Middle frontal gyrus (tissue), 1 donor: ENCODE results near the gene PALM.
A peak's percentile ranks its signal among the peaks of the same experiment; 100 is the strongest.

Source experiments
- DNase-seq: peaks from one replicate; pipeline ENCODE4 v3.0.0-alpha.2; 2015; ENCODE audit warnings: low spot score; ENCODE audit errors: extremely low spot score

The PALM gene

DNA sequence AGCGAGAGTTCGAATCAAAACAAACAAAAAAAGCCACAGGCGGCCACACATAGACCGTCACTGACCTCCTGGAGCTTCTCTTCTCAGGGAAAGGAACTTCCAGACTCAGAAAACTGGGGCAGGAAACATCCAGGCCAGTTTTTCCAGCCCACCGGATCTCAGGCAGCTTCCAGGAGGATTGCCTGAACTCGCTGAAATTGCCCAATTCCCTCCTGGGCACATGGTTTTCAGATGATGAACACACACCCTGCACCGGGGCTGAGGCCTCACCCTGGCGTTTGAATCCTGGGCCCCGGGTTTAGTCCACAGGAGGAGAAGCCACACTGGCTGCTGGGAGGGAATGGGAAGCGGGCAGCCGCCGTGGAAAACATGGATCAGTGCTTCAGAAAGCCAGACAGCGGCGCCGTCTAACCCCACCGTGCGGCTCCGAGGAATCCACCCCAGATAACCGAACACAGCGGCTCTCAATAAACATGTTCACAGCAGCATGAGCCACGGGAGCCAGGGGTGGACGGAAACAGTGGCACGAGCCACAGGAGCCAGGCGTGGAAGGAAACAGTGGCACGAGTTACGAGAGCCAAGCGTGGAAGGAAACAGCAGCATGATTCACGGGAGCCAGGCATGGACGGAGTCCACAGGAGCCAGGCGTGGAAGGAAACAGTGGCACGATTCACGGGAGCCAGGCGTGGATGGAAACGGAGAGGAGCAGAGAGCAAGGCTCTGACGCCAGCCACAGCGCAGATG lies 70.3 kb downstream of the PALM start:
- DNase-seq, result no peak

DNA sequence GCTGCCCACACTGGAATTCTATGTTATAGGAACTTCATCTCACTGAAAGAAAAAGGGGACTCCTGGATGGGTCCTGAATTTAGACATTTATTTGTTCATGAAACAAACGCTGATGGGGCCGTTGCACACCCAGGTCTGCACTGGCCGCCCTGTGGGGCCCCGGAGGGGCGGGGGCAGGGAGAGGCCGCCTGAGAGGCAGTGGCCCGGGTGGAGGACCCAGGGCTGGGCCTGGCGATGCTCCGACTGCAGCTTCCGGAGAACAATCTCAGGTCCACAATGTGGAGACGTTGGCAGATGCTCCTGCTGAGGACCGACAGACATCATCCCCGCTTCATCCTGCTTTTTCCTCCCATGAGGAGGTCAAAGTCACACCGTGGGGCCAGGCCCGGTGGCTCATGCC lies 72.2 kb downstream of the PALM start:
- no peak for DNase-seq

DNA sequence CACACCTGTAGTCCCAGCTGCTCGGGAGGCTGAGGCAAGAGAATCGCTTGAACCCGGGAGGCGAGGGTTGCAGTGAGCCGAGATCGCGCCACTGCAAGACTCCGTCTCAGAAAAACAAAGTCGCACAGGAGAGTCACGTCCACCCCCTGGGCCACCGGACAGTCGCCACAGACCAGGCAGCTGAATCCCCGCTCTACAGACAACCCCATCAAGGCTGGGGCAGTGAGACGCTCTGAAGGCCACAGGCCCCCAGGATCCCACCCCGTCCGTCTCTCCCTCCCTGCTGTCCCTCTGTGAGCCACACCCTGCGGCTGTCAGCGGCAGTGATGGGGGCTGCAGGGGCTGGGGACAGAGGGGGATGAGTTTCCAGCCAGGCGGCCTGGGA lies 73.1 kb downstream of the PALM start:
- DNase-seq, result no peak

DNA sequence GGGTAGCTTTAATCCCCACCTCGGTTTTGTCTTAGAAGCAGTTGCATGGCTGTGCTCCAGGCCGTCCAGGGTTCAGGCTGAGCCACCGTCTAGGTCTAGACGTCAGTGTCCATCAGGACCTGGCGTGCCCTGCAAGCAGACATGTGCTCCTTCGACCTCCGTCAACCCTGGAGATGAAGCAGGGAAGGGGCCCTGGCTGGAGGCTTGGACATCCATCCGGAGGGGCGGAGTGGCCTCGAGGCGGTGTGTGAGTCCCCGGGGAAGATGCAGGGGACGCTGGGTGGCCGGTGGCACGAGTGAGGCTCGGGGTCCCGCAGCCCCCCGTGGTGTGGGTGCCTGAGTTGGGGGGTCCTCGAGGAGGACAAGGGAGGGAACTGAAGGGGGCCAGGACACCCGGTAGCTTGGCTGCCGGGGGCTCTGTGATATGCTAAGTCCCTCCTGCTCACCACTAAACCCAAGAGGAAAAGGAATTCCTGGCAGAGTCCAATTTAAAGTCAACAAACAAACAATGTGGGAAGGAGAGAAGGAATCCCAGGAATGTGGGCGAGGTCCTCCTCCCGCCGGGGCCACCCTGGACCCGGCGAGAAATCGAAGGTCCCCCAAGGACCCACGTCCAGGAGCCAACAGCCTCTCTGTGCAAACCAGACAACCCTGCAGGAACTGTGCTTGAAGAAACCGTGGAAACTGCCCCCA lies 73.6 kb downstream of the PALM start:
- no peak for DNase-seq

DNA sequence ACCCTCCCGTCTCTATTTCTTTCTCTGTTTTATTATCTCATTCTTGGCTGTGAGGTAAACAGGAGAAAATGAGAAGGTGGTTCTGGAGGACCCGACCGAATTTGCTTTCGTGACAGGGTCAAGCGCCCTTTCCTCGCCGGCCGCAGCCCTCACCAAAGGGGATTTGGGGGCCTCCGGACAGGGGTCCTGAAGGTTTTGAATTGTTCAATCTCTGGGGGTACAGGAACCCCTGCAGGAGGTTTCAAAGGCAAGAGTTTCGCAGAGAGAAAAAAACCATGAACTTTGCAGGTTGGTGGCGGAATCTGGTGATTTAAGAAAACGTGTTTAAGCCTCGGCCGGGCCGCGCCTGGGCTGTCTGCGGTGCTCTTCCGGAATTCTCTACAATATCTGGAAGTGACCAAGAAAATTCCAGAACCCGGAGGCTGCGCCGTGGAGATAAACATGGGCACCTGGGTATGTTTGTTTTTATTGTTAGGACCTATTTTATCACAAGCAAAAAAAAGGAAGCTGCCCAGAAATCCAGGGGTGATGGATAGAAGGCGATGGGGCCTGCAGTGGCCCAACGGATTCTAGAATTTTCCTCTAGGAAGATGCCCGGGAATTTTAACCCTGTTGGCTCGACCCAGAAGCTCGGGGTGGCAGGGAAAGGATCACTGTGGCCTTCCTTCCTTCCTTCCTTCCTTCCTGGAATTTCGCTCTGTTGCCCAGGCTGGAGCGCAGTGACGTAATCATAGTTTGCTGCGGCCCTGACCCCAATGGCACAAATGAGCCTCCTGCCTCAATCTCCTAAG lies 74.3 kb downstream of the PALM start:
- DNase-seq, result no peak

DNA sequence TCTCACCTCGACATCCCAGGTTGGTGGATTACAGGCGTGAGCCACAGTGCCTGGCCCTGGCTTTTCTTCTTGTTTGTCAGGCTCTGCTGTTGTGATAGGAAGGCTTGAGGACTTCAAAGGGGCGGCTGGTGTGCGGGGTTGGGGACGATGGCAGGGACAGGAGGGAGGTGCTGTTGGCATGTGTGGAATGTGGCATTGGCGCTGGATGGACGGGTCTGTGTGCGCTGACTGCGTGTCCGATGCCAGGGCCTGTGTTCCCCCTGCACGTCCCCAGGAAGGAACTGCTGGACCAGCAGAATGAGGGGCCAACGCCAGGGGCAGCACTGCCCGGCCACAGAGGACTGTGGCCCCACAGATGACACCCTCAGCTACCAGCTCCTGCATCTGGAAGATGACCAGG lies 75.8 kb downstream of the PALM start:
- no peak for DNase-seq

DNA sequence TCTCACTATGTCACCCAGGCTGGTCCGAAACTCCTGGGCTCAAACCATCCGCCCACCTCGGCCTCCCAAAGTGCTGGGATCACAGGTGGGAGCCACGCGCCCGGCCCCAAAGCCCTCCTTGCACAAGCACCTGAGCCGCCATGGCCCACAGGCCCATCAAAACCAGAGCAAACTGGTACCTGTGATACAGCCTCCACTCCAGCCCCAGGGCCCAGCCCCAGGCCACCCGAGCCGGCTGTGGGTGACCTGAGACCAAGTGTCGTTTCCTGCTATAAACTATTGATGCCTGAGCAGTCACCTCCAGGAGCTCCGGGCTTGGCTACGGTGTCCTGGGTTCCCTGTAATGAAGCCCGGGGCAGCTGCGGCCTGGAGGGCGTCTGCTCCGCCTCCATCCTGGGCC lies 78.8 kb downstream of the PALM start:
- no peak for DNase-seq

DNA sequence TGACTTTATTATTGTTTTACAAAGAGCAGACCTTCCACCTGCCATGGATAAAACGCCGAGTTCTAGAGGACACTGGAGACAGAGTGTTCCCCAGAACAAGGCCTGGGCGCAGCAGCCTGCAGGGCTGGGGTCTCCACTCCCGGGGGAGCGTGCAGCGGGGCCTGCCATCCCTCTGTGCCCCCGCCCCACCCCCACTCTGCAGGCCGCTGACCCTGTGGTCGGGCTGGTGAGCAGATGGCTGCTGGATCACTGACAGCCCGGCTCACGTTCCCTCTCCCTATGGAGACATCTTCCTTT lies 79.9 kb downstream of the PALM start:
- DNase-seq, result no peak

DNA sequence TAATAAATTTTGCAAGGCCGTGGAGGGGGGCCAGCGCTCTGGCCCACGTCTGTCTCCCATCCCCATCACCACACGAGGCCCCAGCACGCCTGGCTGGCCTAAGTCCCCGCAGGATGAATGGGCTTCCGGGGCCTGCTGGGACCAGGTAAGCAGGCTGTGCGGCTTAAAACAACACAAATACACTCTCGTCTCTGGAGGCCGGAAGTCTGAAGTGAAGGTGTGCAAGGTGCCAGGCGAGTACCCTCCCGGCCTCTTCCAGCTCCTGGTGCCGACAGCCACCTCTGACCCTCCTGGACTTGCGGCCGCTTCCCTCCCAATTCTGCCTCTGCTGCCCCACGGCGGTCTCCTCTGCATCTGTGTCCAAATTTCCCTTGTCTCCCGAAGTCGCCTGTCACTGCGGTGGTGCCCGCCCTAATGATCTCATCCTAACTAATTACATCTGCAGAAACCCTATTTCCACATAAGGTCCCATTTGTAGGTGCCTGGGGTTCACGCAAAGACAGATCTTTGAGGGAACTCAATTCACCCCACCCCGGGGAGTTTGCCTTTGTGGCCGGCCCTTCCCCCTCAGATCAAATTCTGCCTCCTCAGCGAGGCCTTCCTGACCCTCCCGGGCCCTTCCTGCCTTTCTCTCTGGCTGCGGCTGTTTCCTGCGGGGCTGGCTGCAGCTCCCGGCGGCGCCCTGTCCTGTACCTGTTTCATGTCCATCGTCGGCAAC lies 80.4 kb downstream of the PALM start:
- DNase-seq, result no peak

DNA sequence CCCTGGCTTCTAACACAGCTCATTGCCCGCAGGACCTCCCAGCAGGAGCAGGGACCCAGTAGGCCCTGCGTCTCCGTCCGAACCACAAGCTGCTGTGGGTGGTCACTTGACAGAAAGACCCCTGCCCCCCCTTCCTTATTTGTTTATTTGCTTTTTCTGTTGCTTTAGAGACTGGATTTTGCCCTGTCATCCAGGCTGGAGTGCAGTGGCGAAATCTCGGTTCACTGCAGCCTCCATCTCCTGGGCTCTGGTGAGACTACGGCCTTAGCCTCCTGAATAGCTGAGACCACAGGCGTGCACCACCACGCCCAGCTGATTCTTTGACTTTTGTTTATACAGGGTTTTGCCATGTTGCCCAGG lies 80.9 kb downstream of the PALM start:
- no peak for DNase-seq

DNA sequence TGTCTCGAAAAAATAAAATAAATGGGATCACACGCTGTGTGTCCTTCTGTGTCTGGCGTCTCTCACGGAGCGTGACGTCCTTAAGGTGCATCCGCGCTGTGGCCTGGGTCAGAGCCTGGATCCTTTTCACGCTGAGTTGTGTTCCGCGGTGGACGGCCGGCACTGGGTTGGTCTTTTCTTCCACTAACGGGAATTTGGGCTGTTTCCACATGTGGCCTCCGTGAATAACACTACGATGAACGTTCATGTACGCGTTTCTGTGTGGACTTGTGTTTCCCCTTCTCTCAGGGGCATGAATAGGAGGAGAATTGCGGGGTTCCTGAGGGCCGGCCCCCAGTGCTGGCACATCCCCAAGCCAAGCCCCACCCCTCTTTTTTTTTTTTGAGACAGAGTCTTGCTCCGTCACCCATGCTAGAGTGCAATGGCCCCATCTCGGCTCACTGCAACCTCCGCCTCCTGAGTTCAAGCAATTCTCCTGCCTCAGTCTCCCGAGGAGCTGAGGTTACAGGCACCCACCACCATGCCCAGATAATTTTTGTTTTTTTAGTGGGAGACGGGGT lies 82.4 kb downstream of the PALM start:
- no peak for DNase-seq

DNA sequence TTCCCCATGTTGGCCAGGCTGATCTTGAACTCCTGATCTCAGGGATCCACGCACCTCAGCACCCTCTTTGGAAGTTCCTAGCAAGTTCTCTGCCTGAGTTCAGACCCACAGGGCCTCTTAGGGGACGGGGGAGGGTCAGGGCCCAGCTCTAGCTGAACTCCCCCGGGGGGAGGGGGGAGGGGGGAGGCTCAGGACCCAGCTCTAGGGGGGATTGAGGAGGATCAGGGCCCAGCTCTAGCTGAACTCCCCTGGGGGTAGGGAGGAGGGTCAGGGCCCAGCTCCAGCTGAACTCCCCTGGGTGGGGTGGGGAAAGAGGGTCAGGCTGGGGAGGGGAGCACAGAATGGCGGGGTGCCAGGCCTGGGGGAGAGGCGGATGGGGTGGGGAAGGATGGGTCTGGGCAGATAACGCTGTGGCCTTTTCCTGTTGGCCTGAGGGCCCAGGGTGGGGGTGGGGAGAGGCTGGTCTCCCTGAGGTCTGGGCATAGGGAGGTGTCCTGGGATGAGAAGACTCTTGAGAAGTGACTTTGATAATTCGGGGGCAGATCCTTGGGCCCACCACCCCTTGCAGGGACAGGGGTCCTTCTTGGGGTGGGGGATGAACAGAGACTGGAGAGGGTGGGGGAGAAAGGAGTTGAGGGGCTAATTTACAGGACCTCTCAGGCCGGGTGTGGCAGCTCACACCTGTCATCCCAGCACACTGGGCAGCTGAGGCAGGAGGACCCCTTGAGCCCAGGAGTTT lies 83.0 kb downstream of the PALM start:
- DNase-seq, result no peak

DNA sequence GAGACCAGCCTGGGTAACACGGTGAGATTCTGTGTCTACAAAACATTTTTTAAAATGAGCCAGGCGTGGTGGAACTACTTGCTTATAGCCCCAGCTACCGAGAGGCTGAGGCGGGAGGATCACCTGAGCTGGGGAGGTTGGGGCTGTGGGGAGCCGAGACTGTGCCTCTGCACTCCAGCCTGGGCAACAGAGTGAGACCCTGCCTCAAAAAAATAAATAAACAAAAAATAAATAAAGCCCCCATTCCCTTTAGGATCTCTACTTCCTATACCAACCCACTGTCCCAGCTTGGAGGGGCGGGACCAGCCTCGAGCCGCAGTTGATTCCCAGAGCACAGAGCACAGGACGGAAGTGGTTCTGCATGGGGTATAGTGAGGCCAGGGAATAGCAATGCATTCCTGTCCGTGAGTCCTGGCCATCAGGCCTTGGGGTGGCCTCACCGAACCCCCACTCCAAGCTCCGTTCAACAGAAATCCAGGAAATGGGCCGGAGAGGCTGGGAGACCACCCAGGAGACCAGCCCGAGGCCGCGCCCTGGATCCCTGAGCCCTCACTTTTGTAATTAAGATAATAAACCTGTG lies 83.7 kb downstream of the PALM start:
- DNase-seq, result no peak

DNA sequence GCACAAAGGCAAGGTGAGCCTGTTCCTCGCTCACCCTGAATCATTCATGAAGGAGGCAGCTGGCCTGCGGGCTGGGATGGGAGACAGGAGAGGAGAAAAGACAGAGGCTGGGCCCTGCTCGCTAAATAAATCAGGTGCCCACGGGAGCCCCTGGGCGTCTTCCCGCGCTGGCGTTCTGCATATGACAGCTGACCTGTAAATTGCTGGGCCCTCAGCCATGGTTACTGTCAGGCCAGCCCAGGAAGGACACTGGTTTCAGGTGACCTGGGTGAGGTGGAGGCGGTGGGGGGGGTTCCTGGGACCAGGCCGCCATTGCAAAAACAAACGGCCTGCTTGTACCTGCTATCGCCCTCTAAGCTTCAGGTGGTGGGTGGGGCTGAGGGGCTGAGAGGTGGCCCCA lies 85.1 kb downstream of the PALM start:
- no peak for DNase-seq

DNA sequence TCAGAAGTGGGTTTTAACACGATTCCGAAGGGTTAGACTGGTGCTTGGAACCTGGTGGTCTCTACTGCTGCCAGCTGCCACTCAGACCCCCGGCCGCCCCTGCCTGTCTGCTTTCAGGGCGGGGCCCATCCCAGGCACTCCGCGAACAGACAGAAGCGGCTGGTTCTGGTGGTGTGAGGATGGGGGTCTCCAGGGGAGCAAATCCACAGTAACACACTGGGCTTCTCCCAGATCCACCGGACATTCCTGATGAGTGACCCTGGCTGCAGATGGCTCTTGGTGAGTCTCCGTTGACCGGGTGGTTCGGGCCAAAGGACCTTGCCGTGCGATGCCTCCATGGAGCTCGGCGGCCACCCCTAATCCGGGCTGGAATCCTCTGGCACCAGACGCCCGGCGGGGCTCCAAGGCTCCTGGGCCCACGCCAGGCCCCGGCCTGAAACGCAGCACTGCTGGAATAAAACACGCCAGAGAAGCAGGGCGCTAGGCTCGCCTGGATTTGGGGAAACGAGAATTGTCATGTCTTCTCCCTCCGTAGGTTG lies 86.4 kb downstream of the PALM start:
- DNase-seq, result no peak

DNA sequence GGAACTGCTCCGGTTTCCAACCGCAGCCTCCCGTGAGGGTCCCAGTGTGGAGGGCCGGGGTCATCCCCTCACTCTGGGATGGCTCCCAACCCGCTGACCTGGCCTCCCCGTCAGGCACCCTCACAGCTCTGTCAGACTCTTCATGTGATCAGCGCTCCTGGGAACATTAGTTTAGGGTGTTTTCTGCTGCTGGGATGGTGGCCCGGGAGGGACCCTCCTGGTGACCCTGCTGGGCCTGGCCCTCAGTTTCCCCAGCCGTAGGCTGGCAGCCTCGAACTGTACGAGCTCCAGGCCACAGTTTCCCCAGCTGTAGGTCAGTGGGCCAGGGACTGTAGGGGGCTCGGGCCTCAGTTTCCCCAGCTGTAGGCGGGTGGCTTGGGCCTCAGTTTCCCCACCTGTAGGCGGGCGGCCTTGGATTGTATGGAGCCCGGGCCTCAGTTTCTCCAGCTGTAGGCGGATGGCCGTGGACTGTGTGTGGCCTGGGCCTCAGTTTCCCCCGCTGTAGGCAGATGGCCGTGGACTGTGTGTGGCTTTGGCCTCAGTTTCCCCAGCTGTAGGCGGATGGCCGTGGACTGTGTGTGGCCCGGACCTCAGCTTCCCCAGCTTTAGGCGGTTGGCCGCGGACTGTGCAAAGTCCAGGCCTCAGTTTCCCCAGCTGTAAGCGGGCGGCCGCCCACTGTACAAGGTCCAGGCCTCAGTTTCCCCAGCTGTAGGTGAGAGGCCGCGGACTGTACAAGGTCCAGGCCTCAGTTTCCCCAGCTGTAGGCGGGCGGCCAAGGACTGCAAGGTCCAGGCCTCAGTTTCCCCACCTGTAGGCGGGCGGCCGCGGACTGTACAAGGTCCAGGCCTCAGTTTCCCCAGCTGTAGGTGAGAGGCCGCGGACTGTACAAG lies 87.2 kb downstream of the PALM start:
- DNase-seq, result no peak

DNA sequence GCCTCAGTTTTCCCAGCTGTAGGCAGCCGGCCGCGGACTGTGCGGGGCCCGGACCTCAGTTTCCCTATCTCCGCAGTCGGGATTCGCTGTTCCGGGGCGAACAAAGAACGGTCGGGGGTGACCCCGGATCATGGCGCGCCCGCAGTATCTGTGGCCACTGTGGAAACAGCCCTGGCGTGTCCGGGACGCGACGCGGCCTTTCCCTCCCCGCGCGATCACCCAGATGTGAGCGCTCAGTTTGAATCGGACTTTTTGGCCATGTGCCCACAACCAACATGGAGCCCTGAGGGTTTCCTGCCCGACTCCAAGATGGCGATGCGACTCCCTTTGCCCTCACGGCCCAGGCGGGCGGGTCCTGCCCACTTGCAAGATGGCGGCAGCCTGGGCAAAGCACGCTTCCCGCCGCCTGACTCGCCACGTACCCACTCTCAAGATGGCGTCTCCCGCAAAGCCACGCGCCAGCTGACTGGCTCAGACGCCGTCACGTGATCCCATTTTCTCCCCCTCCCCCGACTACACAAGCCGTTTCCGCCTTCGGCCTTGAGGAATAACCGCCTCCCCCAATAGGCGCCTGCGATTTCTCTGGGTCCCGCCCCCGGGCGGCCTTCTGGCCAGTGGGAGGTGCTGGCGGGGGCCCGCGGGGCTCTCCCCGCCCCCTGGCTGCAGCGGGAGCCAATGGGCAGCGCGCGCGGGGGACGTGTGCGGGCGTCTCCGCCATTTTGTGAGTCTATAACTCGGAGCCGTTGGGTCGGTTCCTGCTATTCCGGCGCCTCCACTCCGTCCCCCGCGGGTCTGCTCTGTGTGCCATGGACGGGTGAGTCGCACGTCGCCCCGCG lies 88.2 kb downstream of the PALM start, which contains the start of gene PTBP1:
Gene PTBP1, plus strand, starts transcription at position 761 of the 836 bp plus-strand sequence. Its CDS starts 46 bp downstream, at position 807.
- DNase-seq, result peak; percentile 99
